AG08396 (cell line): ENCODE results near the gene CACHD1.
"Not testable (repeated sequence)": the region's sequence is repeated elsewhere in the genome, so short reads cannot be mapped to it uniquely, and the experiment has no call there.

ENCODE experiments used
- DNase-seq: peaks from one replicate; pipeline ENCODE4 v3.0.0; 2012; ENCODE audit warnings: low spot score, mixed read lengths

The CACHD1 gene

GRCh38 chr1:64701886-64702285, 232.0 kb downstream of the CACHD1 start:
- DNase-seq, result no peak

- DNase-seq, result not testable (repeated sequence)
Observed at GRCh38 chr1:64702670-64703069, 232.7 kb downstream of the CACHD1 start.

- no peak for DNase-seq
Observed at GRCh38 chr1:64703600-64703999, 233.7 kb downstream of the CACHD1 start.

- DNase-seq, result no peak
Observed at GRCh38 chr1:64705591-64705990, 235.7 kb downstream of the CACHD1 start.

- no peak for DNase-seq
Observed at GRCh38 chr1:64711266-64711665, 241.3 kb downstream of the CACHD1 start.

GRCh38 chr1:64712049-64712448, 242.1 kb downstream of the CACHD1 start:
- no peak for DNase-seq

GRCh38 chr1:64715186-64715585, 245.3 kb downstream of the CACHD1 start:
- no peak for DNase-seq

GRCh38 chr1:64721135-64721534, 251.2 kb downstream of the CACHD1 start:
- no peak for DNase-seq

- no peak for DNase-seq
Observed at GRCh38 chr1:64721576-64722145, 251.7 kb downstream of the CACHD1 start.

GRCh38 chr1:64727861-64728260, 257.9 kb downstream of the CACHD1 start:
- no peak for DNase-seq

GRCh38 chr1:64733581-64734286, 263.8 kb downstream of the CACHD1 start:
- peak; percentile 8 for DNase-seq

GRCh38 chr1:64734287-64734652, 264.3 kb downstream of the CACHD1 start:
- DNase-seq, result no peak

GRCh38 chr1:64740687-64741086, 270.8 kb downstream of the CACHD1 start:
- not testable (repeated sequence) for DNase-seq
